Eye (tissue), 1 donor: ENCODE data around the gene IL34.

Source experiments
- DNase-seq: peaks from one replicate; pipeline ENCODE4 v3.0.0-alpha.2; 2015

IL34 gene

GRCh38 chr16:70703835-70704381 is 57.5 kb downstream of the IL34 start:
- no peak for DNase-seq

- no peak for DNase-seq
Observed at GRCh38 chr16:70704586-70704985, 58.2 kb downstream of the IL34 start.

- no peak for DNase-seq
Observed at GRCh38 chr16:70705056-70705455, 58.7 kb downstream of the IL34 start.

DNA sequence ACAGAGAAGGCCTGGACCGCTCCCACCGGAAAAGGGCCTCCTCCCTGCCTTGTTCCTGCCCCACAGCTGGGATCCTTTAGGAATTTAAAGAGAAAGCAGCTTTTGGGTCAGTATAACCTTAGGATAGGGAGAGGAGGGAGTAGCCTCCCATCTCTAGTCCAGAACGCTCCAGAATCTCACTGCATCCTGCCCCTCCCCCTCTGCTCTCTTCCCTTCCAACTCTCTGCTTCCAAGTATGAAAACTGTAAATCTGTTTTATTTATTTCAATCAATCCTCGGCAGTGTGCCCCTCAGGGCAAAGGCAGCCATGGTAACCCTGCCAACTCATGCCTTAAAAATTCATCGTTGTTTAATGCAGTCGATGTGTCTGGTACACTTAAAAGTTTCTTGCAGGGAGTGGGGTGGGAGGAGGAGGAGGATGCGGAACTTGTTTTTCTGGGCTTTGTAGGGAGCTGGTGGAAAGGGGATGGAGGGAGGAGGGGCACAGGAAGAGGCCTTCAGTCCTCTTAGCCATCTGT is 60.6 kb downstream of the IL34 start:
- DNase-seq, result peak; percentile 84

DNA sequence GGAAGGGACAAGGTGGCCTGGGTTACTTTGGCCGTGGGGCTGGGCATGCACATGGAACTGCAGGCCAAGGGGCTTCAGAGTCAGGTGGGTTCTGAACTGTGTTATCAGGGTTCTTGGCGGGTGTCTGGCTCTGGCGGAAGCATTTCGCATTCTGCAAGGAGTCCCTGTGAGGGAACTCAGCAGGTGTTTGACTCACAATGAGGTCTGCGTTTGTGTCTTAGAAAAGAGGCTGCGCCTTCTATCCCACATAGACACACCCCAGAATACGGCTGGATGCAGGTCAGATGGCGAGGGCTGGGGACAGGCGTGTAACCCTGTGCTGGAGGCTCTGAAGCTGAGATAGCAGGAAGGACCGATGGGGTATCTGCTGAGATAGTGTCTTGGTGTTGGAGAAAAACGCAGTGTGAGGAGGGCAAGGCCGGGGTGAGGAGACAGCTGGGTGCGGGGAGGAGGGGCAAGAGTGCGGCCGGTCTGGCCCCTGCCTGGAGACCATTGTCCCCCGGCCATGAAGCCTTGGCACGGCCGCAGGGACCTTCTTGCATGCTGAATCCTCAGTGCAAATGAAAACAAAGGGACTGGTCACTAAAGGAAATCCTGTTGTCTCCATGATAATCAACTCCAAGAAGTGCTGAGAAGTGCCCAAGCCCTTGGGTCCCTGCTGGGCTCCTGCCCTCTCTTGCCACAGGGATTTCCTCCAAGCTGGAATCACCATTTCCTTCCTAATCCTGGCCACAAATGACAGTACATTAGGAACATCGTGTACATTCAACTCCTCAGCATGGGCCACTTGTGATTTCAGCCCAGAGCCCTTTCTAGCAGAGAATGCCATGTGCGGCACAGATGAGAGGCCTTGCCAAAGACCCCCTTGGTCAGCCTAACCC is 62.2 kb downstream of the IL34 start:
- DNase-seq, result no peak

GRCh38 chr16:70709457-70709856 is 63.1 kb downstream of the IL34 start:
- DNase-seq, result no peak

- DNase-seq, result no peak
Observed at GRCh38 chr16:70709942-70710341, 63.6 kb downstream of the IL34 start.
